Upper lobe of left lung (tissue), 4 donors: ENCODE data around the gene ROS1.

Source experiments
- CTCF ChIP-seq, 6 experiments: fragments of 450-650 bp in 4 of 6; fragments of 200-600 bp in 2 of 6; sonication (generic) in 2 of 6; IDR thresholded peaks; one replicate each; pipeline ENCODE4 v1.5.1; 2016 to 2019; ENCODE audit warnings: antibody characterized with exemption in 6 of 6
- EP300 ChIP-seq, 4 donors: sonication (generic); formaldehyde crosslinking; IDR thresholded peaks; one replicate each; pipeline ENCODE4 v1.5.1; 2017; ENCODE audit warnings: antibody characterized with exemption in 4 of 4, control low read depth in 2 of 4
- POLR2A ChIP-seq, 4 donors: fragments of 450-650 bp; IDR thresholded peaks; one replicate each; pipeline ENCODE4 v1.5.1; 2016 to 2017; ENCODE audit warnings: antibody characterized with exemption in 4 of 4, mild to moderate bottlenecking in 2 of 4
- POLR2AphosphoS5 ChIP-seq, 2 donors: sonication (generic); formaldehyde crosslinking; IDR thresholded peaks; one replicate each; pipeline ENCODE4 v1.5.1; 2017; ENCODE audit warnings: antibody characterized with exemption in 2 of 2

- TF ChIP-seq CTCF (IDR thresholded peaks at IDR 0.05) (no peak), POLR2A (IDR thresholded peaks at IDR 0.05) (no peak), EP300 (IDR thresholded peaks at IDR 0.05) (no peak), POLR2AphosphoS5 (IDR thresholded peaks at IDR 0.05) (no peak)
These were observed 156.8 kb downstream of the ROS1 start for GRCh38 chr6:117268924-117269323.
